Stomach (tissue), 4 donors: Measurements from ENCODE around the gene PAK5.

Source experiments
- CTCF ChIP-seq, 7 experiments: fragments of 450-650 bp in 4 of 7; fragments of 200-600 bp in 3 of 7; sonication (generic) in 3 of 7; IDR thresholded peaks; one replicate each; pipeline ENCODE4 v1.5.1; 2016 to 2019; ENCODE audit warnings: antibody characterized with exemption in 7 of 7, control low read depth in 2 of 7, mild to moderate bottlenecking in 1 of 7
- POLR2A ChIP-seq, 4 donors: fragments of 450-650 bp; IDR thresholded peaks; one replicate each; pipeline ENCODE4 v1.6.1; 2016; ENCODE audit warnings: antibody characterized with exemption in 4 of 4, control low read depth in 2 of 4, mild to moderate bottlenecking in 1 of 4, moderate library complexity in 1 of 4
- POLR2AphosphoS5 ChIP-seq, 3 donors: sonication (generic); formaldehyde crosslinking; IDR thresholded peaks; one replicate each; pipeline ENCODE4 v1.6.1; 2016; ENCODE audit warnings: antibody characterized with exemption in 3 of 3

- TF ChIP-seq CTCF (IDR thresholded peaks at IDR 0.05) (no peak), POLR2AphosphoS5 (IDR thresholded peaks at IDR 0.05) (no peak), POLR2A (IDR thresholded peaks at IDR 0.05) (no peak)
These were observed 286.9 kb downstream of the PAK5 start for GRCh38 chr20:9551808-9552550.
